HEK293T (cell line): ENCODE measurements around the gene PHLPP1.

Experiments used
- CTCF ChIA-PET: fragments of 350-600 bp; formaldehyde crosslinking; extraction: SDS; loops from one replicate; lab custom pipeline; 2021; ENCODE audit warnings: antibody characterized with exemption, inconsistent platforms; lab: Yijun Ruan, JAX
- POLR2A ChIA-PET: fragments of 350-600 bp; formaldehyde crosslinking; extraction: SDS; loops from one replicate; lab custom pipeline; 2020; ENCODE audit warnings: antibody characterized with exemption, inconsistent platforms; lab: Yijun Ruan, JAX
- DNase-seq: peaks from one replicate; pipeline ENCODE4 v3.0.0; 2012; ENCODE audit warnings: mixed read lengths; ENCODE audit errors: extremely low spot score
- ARNT ChIP-seq: fragments of 450-650 bp; IDR thresholded peaks from 2 replicates; pipeline ENCODE4 v1.6.1; 2017; ENCODE audit warnings: mild to moderate bottlenecking
- BHLHE40 ChIP-seq: fragments of 450-650 bp; IDR thresholded peaks from 2 replicates; pipeline ENCODE4 v1.6.1; 2016; ENCODE audit warnings: mild to moderate bottlenecking, moderate library complexity, borderline replicate concordance
- CTBP1 ChIP-seq: fragments of 450-650 bp; IDR thresholded peaks from 2 replicates; pipeline ENCODE4 v1.6.1; 2016; ENCODE audit warnings: borderline replicate concordance
- ELF4 ChIP-seq: fragments of 450-650 bp; IDR thresholded peaks from 2 replicates; pipeline ENCODE4 v1.6.1; 2017; ENCODE audit warnings: antibody characterized with exemption
- FOXA1 ChIP-seq: fragments of 450-650 bp; IDR thresholded peaks from 2 replicates; pipeline ENCODE4 v1.6.1; 2016; ENCODE audit warnings: mild to moderate bottlenecking
- FOXK2 ChIP-seq: fragments of 450-650 bp; IDR thresholded peaks from 2 replicates; pipeline ENCODE4 v1.6.1; 2016; ENCODE audit warnings: mild to moderate bottlenecking
- FOXM1 ChIP-seq: fragments of 450-650 bp; IDR thresholded peaks from 2 replicates; pipeline ENCODE4 v1.6.1; 2017; ENCODE audit warnings: mild to moderate bottlenecking, borderline replicate concordance
- HDGF ChIP-seq: fragments of 450-650 bp; IDR thresholded peaks from 2 replicates; pipeline ENCODE4 v1.6.1; 2017; ENCODE audit warnings: antibody characterized with exemption, borderline replicate concordance
- L3MBTL2 ChIP-seq: fragments of 450-650 bp; conservative IDR thresholded peaks from 2 replicates; pipeline ENCODE4 v1.6.1; 2016; ENCODE audit warnings: mild to moderate bottlenecking
- LEF1 ChIP-seq: fragments of 450-650 bp; IDR thresholded peaks from 2 replicates; pipeline ENCODE4 v1.6.1; 2017; ENCODE audit warnings: mild to moderate bottlenecking, borderline replicate concordance
- NFRKB ChIP-seq: fragments of 450-650 bp; IDR thresholded peaks from 2 replicates; pipeline ENCODE4 v1.6.1; 2016; ENCODE audit warnings: mild to moderate bottlenecking, moderate library complexity
- PKNOX1 ChIP-seq: fragments of 450-650 bp; IDR thresholded peaks from 2 replicates; pipeline ENCODE4 v1.6.1; 2016
- SP1 ChIP-seq: fragments of 450-650 bp; IDR thresholded peaks from 2 replicates; pipeline ENCODE4 v1.6.1; 2017
- SUZ12 ChIP-seq: fragments of 450-650 bp; IDR thresholded peaks from 2 replicates; pipeline ENCODE4 v1.6.1; 2016; ENCODE audit warnings: mild to moderate bottlenecking
- TARDBP ChIP-seq: fragments of 450-650 bp; IDR thresholded peaks from 2 replicates; pipeline ENCODE4 v1.6.1; 2016
- ZNF384 ChIP-seq: fragments of 450-650 bp; IDR thresholded peaks from 2 replicates; pipeline ENCODE4 v1.6.1; 2016

PHLPP1 gene

GRCh38 chr18:63002803-63003445, 287.6 kb downstream of the PHLPP1 start:
- POLR2A ChIA-PET: no interaction called here
- CTCF ChIA-PET: no interaction called here
- DNase-seq: no peak
- no peak for TF ChIP-seq FOXA1
- TF ChIP-seq CTBP1: no peak
- no peak for TF ChIP-seq L3MBTL2
- no peak for TF ChIP-seq PKNOX1
- TF ChIP-seq NFRKB: no peak
- no peak for TF ChIP-seq SUZ12
- no peak for TF ChIP-seq LEF1

GRCh38 chr18:63003899-63004298, 288.6 kb downstream of the PHLPP1 start:
- ChIA-PET POLR2A (no interaction called here), CTCF (no interaction called here)
- TF ChIP-seq ELF4 (no peak), LEF1 (no peak), NFRKB (no peak), FOXA1 (no peak), CTBP1 (no peak), TARDBP (no peak), FOXM1 (no peak), ZNF384 (no peak), SP1 (no peak), FOXK2 (no peak), SUZ12 (no peak), ARNT (no peak), BHLHE40 (no peak), PKNOX1 (no peak), HDGF (no peak), L3MBTL2 (no peak)

GRCh38 chr18:63004466-63005089, 289.2 kb downstream of the PHLPP1 start:
- ChIA-PET POLR2A (no interaction called here), CTCF (no interaction called here)
- DNase-seq: no peak
- TF ChIP-seq ZNF384 (no peak), FOXA1 (no peak), L3MBTL2 (no peak), LEF1 (no peak), BHLHE40 (no peak), SUZ12 (no peak), FOXK2 (no peak), ARNT (no peak), NFRKB (no peak), ELF4 (no peak), CTBP1 (no peak), TARDBP (no peak), HDGF (no peak), PKNOX1 (no peak), SP1 (no peak), FOXM1 (no peak)

More at GRCh38 chr18:63003899-63004298, 288.6 kb downstream of the PHLPP1 start:
- DNase-seq: no peak

- TF ChIP-seq SUZ12: no peak
- no peak for TF ChIP-seq PKNOX1
- TF ChIP-seq FOXA1: no peak
- ChIA-PET POLR2A (no interaction called here), CTCF (no interaction called here)
- DNase-seq: no peak
Measured at GRCh38 chr18:63005306-63005705, 290.0 kb downstream of the PHLPP1 start.

GRCh38 chr18:63007231-63007630, 291.9 kb downstream of the PHLPP1 start:
- ChIA-PET POLR2A (no interaction called here), CTCF (no interaction called here)
- DNase-seq: no peak
- no peak for TF ChIP-seq L3MBTL2
- TF ChIP-seq FOXM1: no peak
- no peak for TF ChIP-seq CTBP1
- no peak for TF ChIP-seq TARDBP
- no peak for TF ChIP-seq NFRKB
- no peak for TF ChIP-seq BHLHE40
- no peak for TF ChIP-seq ELF4

- TF ChIP-seq SP1 (no peak), L3MBTL2 (no peak), ELF4 (no peak), ZNF384 (peak; percentile 81)
- ChIA-PET CTCF (interaction anchor here (0.6 to 2.2 kb wide), 11 partner anchors 10 to 829 kb away, joined by 3 to 6 read pairs (median 3); partner anchors contain the start of gene ZCCHC2), POLR2A (no interaction called here)
- DNase-seq: peak; percentile 53
Measured at GRCh38 chr18:63016270-63016669, 300.9 kb downstream of the PHLPP1 start.
